A549 (cell line): ENCODE data around the gene ERMARD. TPM values are rescaled to one million over a fixed set of nuclear protein-coding genes. Genes with fewer than 3 reads are reported as not detected.

Source experiments
- ATAC-seq, 2 experiments: fragments of 200-7000 bp in 1 of 2; fragments of >200 bp in 1 of 2; cut with Nextera tagmentation in 1 of 2; cut with Tn5 transposase in 1 of 2; 3 replicates each; pipeline versions ENCODE4 v1.8.0 to v1.9.1; 2018 to 2020; ENCODE audit warnings: mild to moderate bottlenecking in 1 of 2, moderate library complexity in 1 of 2
- CTCF ChIA-PET: fragments of 300-600 bp; sonication (Branson Sonifier 250); formaldehyde crosslinking; extraction: SDS; loops from one replicate; lab custom pipeline; 2021; ENCODE audit warnings: antibody characterized with exemption, inconsistent platforms; lab: Yijun Ruan, JAX
- POLR2A ChIA-PET: fragments of 350-600 bp; formaldehyde crosslinking; extraction: SDS; loops from one replicate; lab custom pipeline; 2021; ENCODE audit warnings: antibody characterized with exemption, inconsistent platforms; lab: Yijun Ruan, JAX
- DNase-seq, 2 experiments: peaks; one replicate each; pipeline versions ENCODE4 v3.0.0 to v3.0.0-alpha.2; 2011 to 2016; ENCODE audit warnings: low read depth in 1 of 2, low spot score in 1 of 2
- FAIRE-seq: peaks from 2 replicates; lab custom pipeline; 2011; peaks lifted over from hg19 to GRCh38; lab: Jason Lieb, UNC
- H3K27ac ChIP-seq, 2 experiments: fragments of >200 bp; sonication (Bioruptor Twin); formaldehyde crosslinking; 3 replicates each; pipeline ENCODE4 v1.5.1; 2016 to 2017
- H3K4me1 ChIP-seq: fragments of >200 bp; sonication (Bioruptor Twin); formaldehyde crosslinking; 3 replicates; pipeline ENCODE4 v1.6.1; 2016
- H3K4me2 ChIP-seq: fragments of >200 bp; sonication (Bioruptor Twin); formaldehyde crosslinking; 3 replicates; pipeline ENCODE4 v1.6.1; 2016
- H3K4me3 ChIP-seq: fragments of >200 bp; sonication (Bioruptor Twin); formaldehyde crosslinking; 3 replicates; pipeline ENCODE4 v1.5.1; 2016
- H3K9me3 ChIP-seq: fragments of >200 bp; sonication (Bioruptor Twin); formaldehyde crosslinking; 3 replicates; pipeline ENCODE4 v1.6.1; 2016
- CTCF ChIP-seq: fragments of >200 bp; sonication (Bioruptor Twin); formaldehyde crosslinking; IDR thresholded peaks from 3 replicates; pipeline ENCODE4 v1.5.1; 2016
- MAX ChIP-seq: IDR thresholded peaks from 2 replicates; pipeline ENCODE4 v1.6.1; 2012
- WGBS: methylation state at CpG from one replicate; pipeline ENCODE4 v1.1.6; 2017; ENCODE audit errors: missing lambda C conversion rate; 5-methylcytosine and 5-hydroxymethylcytosine counted together
- polyA plus RNA-seq, 4 experiments: library from polyadenylated mRNA; depleted of rRNA in 3 of 4; stranded (reverse); fragments of >200 nt; fragmentation: RNase III in 1 of 4; extraction: RNeasy Plus Mini Kit Qiagen cat#74134 plus additional on column Dnase treatment in 1 of 4; gene quantifications; 2 replicates in 3 of 4; 3 replicates in 1 of 4; pipeline ENCODE4 v1.2.3, GENCODE V29; 2011 to 2017

Gene ERMARD
- polyA plus RNA-seq, 2 of the 4 experiments (the other 2 are of a cell fraction): 8.5 to 22.5 TPM

GRCh38 chr6:169830876-169831275, 79.5 kb downstream of the ERMARD start:
- ATAC-seq (peak in 1 of 2 experiments; percentile 24; a peak in 2 of 6 replicates), FAIRE-seq (no peak), DNase-seq (no peak)
- POLR2A ChIA-PET: no interaction called here
- no peak overlapping the region for H3K4me3 ChIP-seq
- H3K4me2 ChIP-seq: no peak overlapping the region; the same call in 2 of the 3 replicates
- H3K4me1 ChIP-seq: peaks cover 12% of the 10 kb centered on the region; the same call in 2 of the 3 replicates
- H3K9me3 ChIP-seq: no peaks in the 10 kb centered on the region
- H3K27ac ChIP-seq: no peak overlapping the region
- 61% methylated on average over 7 of the region's 12 CpGs for WGBS
- CTCF ChIA-PET: interaction anchor here (0.8 to 2.7 kb wide), 23 partner anchors 8 to 871 kb away, joined by 3 to 39 read pairs (median 6); no protein-coding TSS in a partner anchor
- no peak for TF ChIP-seq MAX
- no peak for TF ChIP-seq CTCF

Other genes with a start within 250 kb of the ERMARD start
- 31.4 and 36.1 TPM in 2 replicates for gene WDR27, start 49.6 kb upstream of the ERMARD start, polyA plus RNA-seq (2011; rRNA removed)
- gene WDR27, start 49.6 kb upstream of the ERMARD start, polyA plus RNA-seq (2017; fragmentation: RNase III; extraction: RNeasy Plus Mini Kit Qiagen cat#74134 plus additional on column Dnase treatment): 16.5 to 19.1 TPM (median 18.9 TPM) in 3 replicates
- 14.8 and 17.3 TPM in 2 replicates for gene C6orf120, start 49.5 kb upstream of the ERMARD start, polyA plus RNA-seq (2011; rRNA removed)
- gene C6orf120, start 49.5 kb upstream of the ERMARD start, polyA plus RNA-seq (2017; fragmentation: RNase III; extraction: RNeasy Plus Mini Kit Qiagen cat#74134 plus additional on column Dnase treatment): 11.2 to 14.1 TPM (median 13.1 TPM) in 3 replicates
- 29.3 and 29.6 TPM in 2 replicates for gene PHF10, start 27.1 kb upstream of the ERMARD start, polyA plus RNA-seq (2011; rRNA removed)
- gene PHF10, start 27.1 kb upstream of the ERMARD start, polyA plus RNA-seq (2017; fragmentation: RNase III; extraction: RNeasy Plus Mini Kit Qiagen cat#74134 plus additional on column Dnase treatment): 21.9 to 23.3 TPM (median 22.6 TPM) in 3 replicates
- 0.85 and 2.0 TPM in 2 replicates for gene DYNLT2, start 50 bp upstream of the ERMARD start, polyA plus RNA-seq (2011; rRNA removed)
- gene DYNLT2, start 50 bp upstream of the ERMARD start, polyA plus RNA-seq (2017; fragmentation: RNase III; extraction: RNeasy Plus Mini Kit Qiagen cat#74134 plus additional on column Dnase treatment): 1.1 to 1.4 TPM (median 1.1 TPM) in 3 replicates